ENCODE results near the gene SH3BGRL3. TPM values are rescaled to one million over a fixed set of nuclear protein-coding genes. Genes with fewer than 3 reads are reported as not detected.
"Not testable (repeated sequence)": the region's sequence is repeated elsewhere in the genome, so short reads cannot be mapped to it uniquely, and the experiment has no call there.

SH3BGRL3 gene
- total RNA-seq, 4 donors from 2014 or later: 52.7 to 81.7 (median 59.8) TPM

DNA sequence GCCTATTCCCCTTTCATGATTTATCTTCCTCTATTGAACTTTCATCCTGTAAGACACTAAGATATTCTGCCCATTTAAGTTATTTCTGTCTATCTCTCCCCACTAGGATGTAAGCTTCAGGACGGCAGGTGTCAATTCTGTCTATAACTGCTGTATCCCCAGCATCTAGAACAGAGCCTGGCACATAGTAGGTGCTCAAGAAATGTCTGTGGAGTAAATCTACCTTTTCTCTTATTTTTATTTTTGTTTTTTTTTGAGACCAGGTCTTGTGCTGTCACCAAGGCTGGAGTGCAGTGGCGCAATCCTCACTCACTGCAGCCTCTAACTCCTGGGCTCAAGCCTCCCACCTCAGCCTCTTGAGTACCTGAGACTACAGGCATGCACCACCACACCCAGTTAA lies 43.5 kb downstream of the SH3BGRL3 start:
- Histone ChIP-seq H3K27ac (replicated peaks in 1 of 4) (no peak overlapping the region), H3K4me1 (peaks cover 3 to 15% (median 9%) of the 10 kb centered on the region in 4 donors), H3K36me3 (no peaks in the 10 kb centered on the region), H3K4me3 (no peak overlapping the region), H3K27me3 (peaks cover 0 to 23% (median 2%) of the 10 kb centered on the region in 4 donors), H3K9me3 (no peaks in the 10 kb centered on the region)
- intact Hi-C loops (cut with DNase I): loop anchor here (5.0 kb wide), 1 partner anchor 151 kb away; the partner anchor contains the start of gene ZNF593OS
- no peak for DNase-seq (ENCODE audit: extremely low spot score)
- TF ChIP-seq POLR2A (IDR thresholded peaks at IDR 0.05; ENCODE audit: low read depth) (no peak), CTCF (IDR thresholded peaks at IDR 0.05) (no peak), POLR2AphosphoS5 (IDR thresholded peaks at IDR 0.05) (no peak), EP300 (IDR thresholded peaks at IDR 0.05) (no peak)
- WGBS: 89% methylated on average over 2 of the region's 2 CpGs

- H3K9me3 ChIP-seq: no peaks in the 10 kb centered on the region
- DNase-seq (ENCODE audit: extremely low spot score): no peak
- TF ChIP-seq CTCF (IDR thresholded peaks at IDR 0.05) (no peak), POLR2AphosphoS5 (IDR thresholded peaks at IDR 0.05) (no peak), POLR2A (IDR thresholded peaks at IDR 0.05; ENCODE audit: low read depth) (no peak), EP300 (IDR thresholded peaks at IDR 0.05) (no peak)
- H3K4me3 ChIP-seq: no peak overlapping the region
- H3K36me3 ChIP-seq: no peaks in the 10 kb centered on the region
- no peak overlapping the region for H3K27ac ChIP-seq (replicated peaks in 1 of 4)
- WGBS: 88% methylated on average over 3 of the region's 3 CpGs
- intact Hi-C loops (cut with DNase I): loop anchor here (5.0 kb wide), 1 partner anchor 152 kb away; the partner anchor contains the start of gene ZNF593OS
- peaks cover 0 to 33% (median 2%) of the 10 kb centered on the region in 4 donors for H3K27me3 ChIP-seq
- H3K4me1 ChIP-seq: peaks cover 3 to 13% (median 9%) of the 10 kb centered on the region in 4 donors
Measured at GRCh38 chr1:26324550-26324949, 44.7 kb downstream of the SH3BGRL3 start.

GRCh38 chr1:26327956-26328362 lies 48.1 kb downstream of the SH3BGRL3 start:
- Histone ChIP-seq H3K27ac (replicated peaks in 1 of 4) (no peak overlapping the region), H3K27me3 (peaks cover 0 to 59% (median 3%) of the 10 kb centered on the region in 4 donors), H3K4me1 (no peaks in the 10 kb centered on the region), H3K36me3 (no peaks in the 10 kb centered on the region), H3K9me3 (no peaks in the 10 kb centered on the region), H3K4me3 (no peak overlapping the region)
- TF ChIP-seq EP300 (IDR thresholded peaks at IDR 0.05) (no peak), CTCF (IDR thresholded peaks at IDR 0.05) (no peak), POLR2A (IDR thresholded peaks at IDR 0.05; ENCODE audit: low read depth) (no peak), POLR2AphosphoS5 (IDR thresholded peaks at IDR 0.05) (no peak)
- DNase-seq (ENCODE audit: extremely low spot score): no peak
- 82% methylated on average over 6 of the region's 8 CpGs for WGBS
- intact Hi-C loops (cut with DNase I): no loop called here

GRCh38 chr1:26328597-26328996 lies 48.7 kb downstream of the SH3BGRL3 start:
- WGBS: 85% methylated on average over 8 of the region's 8 CpGs
- no peak for TF ChIP-seq EP300 (IDR thresholded peaks at IDR 0.05)
- intact Hi-C loops (cut with DNase I): no loop called here

GRCh38 chr1:26329380-26329779 lies 49.5 kb downstream of the SH3BGRL3 start:
- intact Hi-C loops (cut with DNase I); H3K4me3 ChIP-seq; H3K27ac ChIP-seq (replicated peaks in 1 of 4); H3K36me3 ChIP-seq; H3K4me1 ChIP-seq; H3K9me3 ChIP-seq; DNase-seq (ENCODE audit: extremely low spot score): not testable (repeated sequence)
- WGBS: 98% methylated on average over 4 of the region's 4 CpGs
- peaks cover 0 to 65% (median 11%) of the 10 kb centered on the region in 4 donors for H3K27me3 ChIP-seq

More at GRCh38 chr1:26328597-26328996, 48.7 kb downstream of the SH3BGRL3 start:
- Histone ChIP-seq H3K9me3 (no peaks in the 10 kb centered on the region), H3K27me3 (peaks cover 0 to 65% (median 7%) of the 10 kb centered on the region in 4 donors), H3K27ac (replicated peaks in 1 of 4) (no peak overlapping the region), H3K4me3 (no peak overlapping the region), H3K4me1 (no peaks in the 10 kb centered on the region), H3K36me3 (no peaks in the 10 kb centered on the region)
- no peak for DNase-seq (ENCODE audit: extremely low spot score)

DNA sequence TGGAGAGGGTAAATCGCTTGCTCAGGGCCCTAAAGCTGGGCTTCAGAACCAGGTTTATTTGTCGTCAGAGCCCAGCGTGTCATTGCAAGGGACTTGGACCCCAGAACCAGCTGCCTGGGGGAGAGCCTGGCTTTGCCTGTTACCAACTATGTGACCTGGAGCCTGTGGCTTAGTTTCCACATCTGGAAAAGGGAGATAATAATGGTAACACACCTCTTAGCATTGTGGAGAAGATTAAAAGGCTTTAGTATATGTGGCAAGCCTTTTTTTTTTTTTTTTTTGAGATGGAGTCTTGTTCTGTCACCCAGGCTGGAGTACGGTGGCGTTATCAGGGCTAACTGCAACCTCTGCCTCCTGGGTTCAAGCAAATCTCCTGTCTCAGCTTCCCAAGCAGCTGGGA lies 50.4 kb downstream of the SH3BGRL3 start:
- no peak overlapping the region for H3K4me3 ChIP-seq
- intact Hi-C loops (cut with DNase I): no loop called here
- no peak overlapping the region for H3K27ac ChIP-seq (replicated peaks in 1 of 4)
- H3K9me3 ChIP-seq: no peaks in the 10 kb centered on the region
- 92% methylated on average over 5 of the region's 5 CpGs for WGBS
- no peaks in the 10 kb centered on the region for H3K36me3 ChIP-seq
- TF ChIP-seq CTCF (IDR thresholded peaks at IDR 0.05) (no peak), POLR2A (IDR thresholded peaks at IDR 0.05; ENCODE audit: low read depth) (no peak), EP300 (IDR thresholded peaks at IDR 0.05) (no peak), POLR2AphosphoS5 (IDR thresholded peaks at IDR 0.05) (no peak)
- H3K27me3 ChIP-seq: peaks cover 0 to 69% (median 17%) of the 10 kb centered on the region in 4 donors
- peaks cover 0 to under 1% (median 0%) of the 10 kb centered on the region in 4 donors for H3K4me1 ChIP-seq
- no peak for DNase-seq (ENCODE audit: extremely low spot score)

Measured in esophagus muscularis mucosa (tissue), 4 donors.